Measurements from ENCODE around the gene ZNF606.

GRCh38 chr19:57992841-57993240 lies 9.8 kb downstream of the ZNF606 start:
- no peak for TF ChIP-seq CTCF (IDR thresholded peaks at IDR 0.05)
- no peak for TF ChIP-seq POLR2A (IDR thresholded peaks at IDR 0.05)

Data from right lobe of liver (tissue), 4 donors.